PFSK-1 (cell line): ENCODE data around the gene DRD2.

Experiments
- POLR2AphosphoS5 ChIP-seq: IDR thresholded peaks from 2 replicates; pipeline ENCODE4 v1.6.1; 2012; ENCODE audit warnings: low read depth, mild to moderate bottlenecking, control low read depth, low read length, moderate library complexity
- REST ChIP-seq, 2 experiments: IDR thresholded peaks; 2 replicates each; pipeline versions ENCODE4 v1.6.1 to v1.8.0; 2011 to 2012; ENCODE audit warnings: low read depth in 2 of 2, low read length in 2 of 2, control low read depth in 1 of 2, inconsistent platforms in 1 of 2, mild to moderate bottlenecking in 1 of 2, moderate library complexity in 1 of 2; ENCODE audit not compliant: insufficient read depth in 1 of 2

- no peak for TF ChIP-seq REST (IDR thresholded peaks at IDR 0.05; ENCODE audit: insufficient read depth in 1 of 2, low read depth in 2 of 2, low read length in 2 of 2)
- TF ChIP-seq POLR2AphosphoS5 = no peak
These were observed 12.4 kb upstream of the DRD2 start for GRCh38 chr11:113487622-113488021.
